ENCODE results near the gene DPYSL3. TPM values are rescaled to one million over a fixed set of nuclear protein-coding genes. Genes with fewer than 3 reads are reported as not detected.

Gene DPYSL3
- total RNA-seq, 4 donors from 2014 or later = 5.2 to 62.9 (median 14.0) TPM

- 59 to 67% methylated on average over 1 of the region's 1 CpG for WGBS, 2 donors
- Histone ChIP-seq H3K27ac (no peak overlapping the region), H3K4me1 (no peaks in the 10 kb centered on the region), H3K27me3 (peaks cover 0 to 3% (median 0%) of the 10 kb centered on the region in 4 donors), H3K36me3 (no peaks in the 10 kb centered on the region), H3K9me3 (no peaks in the 10 kb centered on the region), H3K4me3 (no peak overlapping the region)
- no peak for TF ChIP-seq POLR2A (IDR thresholded peaks at IDR 0.05)
- intact Hi-C loops (cut with DNase I) = no loop called here
- no peak for DNase-seq
These were observed 150.8 kb downstream of the DPYSL3 start for GRCh38 chr5:147359101-147359500.

- H3K9me3 ChIP-seq = no peaks in the 10 kb centered on the region
- no peak for DNase-seq
- H3K4me3 ChIP-seq = no peak overlapping the region
- H3K4me1 ChIP-seq = no peaks in the 10 kb centered on the region
- 34 to 37% methylated on average over 2 of the region's 2 CpGs for WGBS, 2 donors
- no peaks in the 10 kb centered on the region for H3K27me3 ChIP-seq
- no peaks in the 10 kb centered on the region for H3K36me3 ChIP-seq
- intact Hi-C loops (cut with DNase I) = no loop called here
- TF ChIP-seq, protein P1, sequence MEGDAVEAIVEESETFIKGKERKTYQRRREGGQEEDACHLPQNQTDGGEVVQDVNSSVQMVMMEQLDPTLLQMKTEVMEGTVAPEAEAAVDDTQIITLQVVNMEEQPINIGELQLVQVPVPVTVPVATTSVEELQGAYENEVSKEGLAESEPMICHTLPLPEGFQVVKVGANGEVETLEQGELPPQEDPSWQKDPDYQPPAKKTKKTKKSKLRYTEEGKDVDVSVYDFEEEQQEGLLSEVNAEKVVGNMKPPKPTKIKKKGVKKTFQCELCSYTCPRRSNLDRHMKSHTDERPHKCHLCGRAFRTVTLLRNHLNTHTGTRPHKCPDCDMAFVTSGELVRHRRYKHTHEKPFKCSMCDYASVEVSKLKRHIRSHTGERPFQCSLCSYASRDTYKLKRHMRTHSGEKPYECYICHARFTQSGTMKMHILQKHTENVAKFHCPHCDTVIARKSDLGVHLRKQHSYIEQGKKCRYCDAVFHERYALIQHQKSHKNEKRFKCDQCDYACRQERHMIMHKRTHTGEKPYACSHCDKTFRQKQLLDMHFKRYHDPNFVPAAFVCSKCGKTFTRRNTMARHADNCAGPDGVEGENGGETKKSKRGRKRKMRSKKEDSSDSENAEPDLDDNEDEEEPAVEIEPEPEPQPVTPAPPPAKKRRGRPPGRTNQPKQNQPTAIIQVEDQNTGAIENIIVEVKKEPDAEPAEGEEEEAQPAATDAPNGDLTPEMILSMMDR (IDR thresholded peaks at IDR 0.05) = no peak
- no peak for TF ChIP-seq POLR2A (IDR thresholded peaks at IDR 0.05)
- H3K27ac ChIP-seq = no peak overlapping the region
These were observed 160.6 kb downstream of the DPYSL3 start for GRCh38 chr5:147349241-147349640.

DNA sequence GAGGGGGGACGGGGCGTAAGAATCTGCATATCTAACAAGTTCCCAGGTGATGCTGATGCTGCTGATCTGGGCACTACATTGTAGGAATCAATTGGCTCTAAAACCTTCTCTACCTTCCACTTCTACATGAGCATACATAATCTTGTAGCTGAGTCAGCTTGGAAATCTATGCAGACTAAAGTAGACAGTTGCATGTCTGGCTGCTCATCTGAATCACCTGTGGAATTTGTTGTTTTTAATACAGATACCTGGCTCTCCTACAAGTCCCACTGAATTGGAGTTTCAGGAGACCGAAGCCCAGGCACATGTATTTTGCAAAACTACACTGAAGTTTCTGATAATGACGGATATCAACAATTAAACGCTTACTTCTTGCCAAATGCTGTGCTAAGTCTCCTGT, 161.4 kb downstream of the DPYSL3 start:
- Histone ChIP-seq H3K9me3 (no peaks in the 10 kb centered on the region), H3K27ac (no peak overlapping the region), H3K4me3 (no peak overlapping the region), H3K4me1 (no peaks in the 10 kb centered on the region), H3K36me3 (no peaks in the 10 kb centered on the region), H3K27me3 (no peaks in the 10 kb centered on the region)
- intact Hi-C loops (cut with DNase I) = no loop called here
- DNase-seq = no peak
- 94 to 96% methylated on average over 5 of the region's 5 CpGs for WGBS, 2 donors
- TF ChIP-seq, protein P1 (IDR thresholded peaks at IDR 0.05) = no peak

DNA sequence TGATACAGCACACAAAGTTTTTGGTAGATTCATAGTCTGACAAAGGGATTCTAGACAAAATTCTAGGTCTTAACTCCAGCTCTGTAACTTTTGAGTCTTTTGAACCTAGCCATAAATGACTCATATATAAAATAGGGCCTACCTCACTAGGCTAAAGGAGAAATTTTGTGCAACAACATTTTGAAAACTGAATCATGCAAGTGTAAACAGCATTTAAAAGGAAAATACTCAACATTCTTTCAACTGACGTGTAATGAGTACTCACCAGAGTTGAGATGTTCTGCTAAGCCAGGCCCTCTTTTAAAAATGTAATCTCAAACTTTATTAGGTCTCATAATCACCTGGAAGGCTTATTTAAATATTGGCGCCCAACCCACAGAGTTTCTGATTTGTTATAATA, 161.8 kb downstream of the DPYSL3 start:
- Histone ChIP-seq H3K9me3 (no peaks in the 10 kb centered on the region), H3K4me1 (no peaks in the 10 kb centered on the region), H3K4me3 (no peak overlapping the region), H3K27ac (no peak overlapping the region), H3K27me3 (no peaks in the 10 kb centered on the region), H3K36me3 (no peaks in the 10 kb centered on the region)
- no peak for TF ChIP-seq POLR2A (IDR thresholded peaks at IDR 0.05)
- TF ChIP-seq, protein P1 (IDR thresholded peaks at IDR 0.05) = no peak
- 66 to 88% methylated on average over 2 of the region's 2 CpGs for WGBS, 2 donors
- no peak for DNase-seq
- intact Hi-C loops (cut with DNase I) = no loop called here

GRCh38 chr5:147346006-147346561, 163.8 kb downstream of the DPYSL3 start:
- Histone ChIP-seq H3K9me3 (no peaks in the 10 kb centered on the region), H3K27ac (no peak overlapping the region), H3K27me3 (no peaks in the 10 kb centered on the region), H3K4me3 (no peak overlapping the region), H3K36me3 (no peaks in the 10 kb centered on the region), H3K4me1 (no peaks in the 10 kb centered on the region)
- no peak for TF ChIP-seq POLR2A (IDR thresholded peaks at IDR 0.05)
- TF ChIP-seq, protein P1 (IDR thresholded peaks at IDR 0.05) = no peak
- no peak for DNase-seq
- intact Hi-C loops (cut with DNase I) = no loop called here
- 67% methylated on average over 5 of the region's 5 CpGs for WGBS, 2 donors

DNA sequence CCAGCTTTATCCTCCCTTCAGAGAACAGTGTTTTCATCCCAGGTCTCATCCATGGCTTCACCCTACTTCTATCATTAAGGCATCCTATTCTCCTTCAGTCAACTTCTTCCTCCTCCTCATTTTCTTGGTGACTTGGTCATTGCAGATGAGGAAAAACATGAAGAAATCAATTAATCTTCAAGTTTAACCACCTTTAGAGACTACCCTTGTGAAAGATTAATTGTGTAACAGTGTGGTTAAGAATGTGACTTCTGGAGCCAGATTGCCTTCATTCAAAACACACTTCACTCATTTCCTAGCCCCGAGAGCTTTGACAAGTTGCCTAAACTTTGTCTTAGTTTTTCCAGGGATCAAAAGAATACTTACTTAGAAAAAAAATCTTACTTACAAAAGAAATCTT, 165.0 kb downstream of the DPYSL3 start:
- WGBS, 2 donors = 5 to 19% methylated on average over 1 of the region's 1 CpG
- Histone ChIP-seq H3K4me1 (no peaks in the 10 kb centered on the region), H3K4me3 (no peak overlapping the region), H3K27ac (no peak overlapping the region), H3K27me3 (no peaks in the 10 kb centered on the region), H3K36me3 (no peaks in the 10 kb centered on the region), H3K9me3 (no peaks in the 10 kb centered on the region)
- intact Hi-C loops (cut with DNase I) = no loop called here
- TF ChIP-seq, protein P1 (IDR thresholded peaks at IDR 0.05) = no peak
- no peak for TF ChIP-seq POLR2A (IDR thresholded peaks at IDR 0.05)
- no peak for DNase-seq

All from esophagus squamous epithelium (tissue), 5 donors.